IMR-90 (cell line): ENCODE data around the gene TTLL8.

Source experiments
- CEBPB ChIP-seq: IDR thresholded peaks from 2 replicates; pipeline ENCODE4 v1.6.1; 2012; ENCODE audit warnings: low read depth, low read length, improper control_type of control experiment
- CHD1 ChIP-seq: IDR thresholded peaks from 2 replicates; pipeline ENCODE4 v1.6.1; 2012; ENCODE audit warnings: low read depth, low read length, improper control_type of control experiment
- FOS ChIP-seq: fragments of 150-350 bp; IDR thresholded peaks from 2 replicates; pipeline ENCODE4 v1.6.1; 2016; ENCODE audit warnings: low read depth, low read length
- MAFK ChIP-seq: IDR thresholded peaks from 2 replicates; pipeline ENCODE4 v1.6.1; 2012; ENCODE audit warnings: low read depth, low read length, improper control_type of control experiment
- MAZ ChIP-seq: IDR thresholded peaks from 2 replicates; pipeline ENCODE4 v1.6.1; 2012; ENCODE audit warnings: low read depth, mild to moderate bottlenecking, low read length, improper control_type of control experiment, moderate library complexity, borderline replicate concordance
- NFE2L2 ChIP-seq: fragments of 150-350 bp; IDR thresholded peaks from 2 replicates; pipeline ENCODE4 v1.6.1; 2016; ENCODE audit warnings: low read depth, mild to moderate bottlenecking, low read length
- POLR2A ChIP-seq: IDR thresholded peaks from 2 replicates; pipeline ENCODE4 v1.6.1; 2012; ENCODE audit warnings: mild to moderate bottlenecking, low read depth, low read length
- RAD21 ChIP-seq: IDR thresholded peaks from 2 replicates; pipeline ENCODE4 v1.6.1; 2012; ENCODE audit warnings: low read length, improper control_type of control experiment
- RCOR1 ChIP-seq: IDR thresholded peaks from 2 replicates; pipeline ENCODE4 v1.6.1; 2012; ENCODE audit warnings: mild to moderate bottlenecking, low read length, improper control_type of control experiment; ENCODE audit not compliant: insufficient replicate concordance
- RFX5 ChIP-seq: IDR thresholded peaks from 2 replicates; pipeline ENCODE4 v1.8.0; 2012; ENCODE audit warnings: low read depth, mild to moderate bottlenecking, low read length, moderate library complexity
- SMC3 ChIP-seq: fragments of 150-350 bp; IDR thresholded peaks from 2 replicates; pipeline ENCODE4 v1.6.1; 2016; ENCODE audit warnings: low read depth, mild to moderate bottlenecking, antibody characterized with exemption, low read length, moderate library complexity
- TF ChIP-seq, protein P1 (sequence below): fragments of 150-350 bp; IDR thresholded peaks from 2 replicates; pipeline ENCODE4 v1.6.1; 2017; ENCODE audit warnings: mild to moderate bottlenecking, antibody characterized with exemption, low read length, low read depth
- TF ChIP-seq, protein P2 (sequence below): conservative IDR thresholded peaks from 2 replicates; pipeline ENCODE4 v1.5.1; 2012; ENCODE audit warnings: mild to moderate bottlenecking, low read depth, low read length, improper control_type of control experiment

GRCh38 chr22:50049299-50050195 is 8.6 kb downstream of the TTLL8 start:
- no peak for TF ChIP-seq RAD21
- no peak for TF ChIP-seq POLR2A
- TF ChIP-seq MAFK, result no peak
- TF ChIP-seq, protein P1, sequence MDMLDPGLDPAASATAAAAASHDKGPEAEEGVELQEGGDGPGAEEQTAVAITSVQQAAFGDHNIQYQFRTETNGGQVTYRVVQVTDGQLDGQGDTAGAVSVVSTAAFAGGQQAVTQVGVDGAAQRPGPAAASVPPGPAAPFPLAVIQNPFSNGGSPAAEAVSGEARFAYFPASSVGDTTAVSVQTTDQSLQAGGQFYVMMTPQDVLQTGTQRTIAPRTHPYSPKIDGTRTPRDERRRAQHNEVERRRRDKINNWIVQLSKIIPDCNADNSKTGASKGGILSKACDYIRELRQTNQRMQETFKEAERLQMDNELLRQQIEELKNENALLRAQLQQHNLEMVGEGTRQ, result no peak
- TF ChIP-seq RFX5, result no peak
- TF ChIP-seq, protein P2, sequence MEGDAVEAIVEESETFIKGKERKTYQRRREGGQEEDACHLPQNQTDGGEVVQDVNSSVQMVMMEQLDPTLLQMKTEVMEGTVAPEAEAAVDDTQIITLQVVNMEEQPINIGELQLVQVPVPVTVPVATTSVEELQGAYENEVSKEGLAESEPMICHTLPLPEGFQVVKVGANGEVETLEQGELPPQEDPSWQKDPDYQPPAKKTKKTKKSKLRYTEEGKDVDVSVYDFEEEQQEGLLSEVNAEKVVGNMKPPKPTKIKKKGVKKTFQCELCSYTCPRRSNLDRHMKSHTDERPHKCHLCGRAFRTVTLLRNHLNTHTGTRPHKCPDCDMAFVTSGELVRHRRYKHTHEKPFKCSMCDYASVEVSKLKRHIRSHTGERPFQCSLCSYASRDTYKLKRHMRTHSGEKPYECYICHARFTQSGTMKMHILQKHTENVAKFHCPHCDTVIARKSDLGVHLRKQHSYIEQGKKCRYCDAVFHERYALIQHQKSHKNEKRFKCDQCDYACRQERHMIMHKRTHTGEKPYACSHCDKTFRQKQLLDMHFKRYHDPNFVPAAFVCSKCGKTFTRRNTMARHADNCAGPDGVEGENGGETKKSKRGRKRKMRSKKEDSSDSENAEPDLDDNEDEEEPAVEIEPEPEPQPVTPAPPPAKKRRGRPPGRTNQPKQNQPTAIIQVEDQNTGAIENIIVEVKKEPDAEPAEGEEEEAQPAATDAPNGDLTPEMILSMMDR, result no peak
- TF ChIP-seq RCOR1, result no peak
- no peak for TF ChIP-seq NFE2L2
- TF ChIP-seq CEBPB, result no peak
- TF ChIP-seq CHD1, result no peak
- no peak for TF ChIP-seq FOS
- TF ChIP-seq MAZ, result no peak
- no peak for TF ChIP-seq SMC3
